GM21576 (cell line): ENCODE measurements around the gene GCDH.
"Not testable (repeated sequence)": the region's sequence is repeated elsewhere in the genome, so short reads cannot be mapped to it uniquely, and the experiment has no call there.

Experiments used
- ATAC-seq: cut with Tn5 transposase; IDR thresholded peaks from one replicate; pipeline ENCODE4 v1.9.1; 2021; ENCODE audit warnings: mild to moderate bottlenecking, moderate library complexity; ENCODE audit not compliant: unreplicated experiment

Gene GCDH

GRCh38 chr19:12890787-12891552 lies at the start of gene GCDH:
Gene GCDH (plus strand): TSS chr19:12891160. CDS start chr19:12891305, 145 bp downstream.
- ATAC-seq = peak; percentile 88

GRCh38 chr19:12842511-12842910 lies 48.4 kb upstream of the GCDH start:
- no peak for ATAC-seq

GRCh38 chr19:12843328-12843727 lies 47.6 kb upstream of the GCDH start:
- no peak for ATAC-seq

GRCh38 chr19:12843999-12844732 lies 46.8 kb upstream of the GCDH start:
- ATAC-seq = no peak

- ATAC-seq = not testable (repeated sequence)
Observed at GRCh38 chr19:12846613-12847012, 44.3 kb upstream of the GCDH start.

- peak; percentile 58 for ATAC-seq
Observed at GRCh38 chr19:12847159-12848139, 43.5 kb upstream of the GCDH start.

- no peak for ATAC-seq
Observed at GRCh38 chr19:12856653-12857052, 34.3 kb upstream of the GCDH start.

GRCh38 chr19:12858041-12858928 lies 32.7 kb upstream of the GCDH start:
- ATAC-seq = no peak

GRCh38 chr19:12859546-12859945 lies 31.4 kb upstream of the GCDH start:
- no peak for ATAC-seq

- ATAC-seq = no peak
Observed at GRCh38 chr19:12864143-12864542, 26.8 kb upstream of the GCDH start.

GRCh38 chr19:12864721-12865715 lies 25.9 kb upstream of the GCDH start:
- no peak for ATAC-seq

- no peak for ATAC-seq
Observed at GRCh38 chr19:12865746-12866415, 25.1 kb upstream of the GCDH start.

- no peak for ATAC-seq
Observed at GRCh38 chr19:12866416-12867119, 24.4 kb upstream of the GCDH start.

- ATAC-seq = no peak
Observed at GRCh38 chr19:12867120-12868099, 23.6 kb upstream of the GCDH start.

GRCh38 chr19:12868540-12869112 lies 22.3 kb upstream of the GCDH start:
- ATAC-seq = no peak

- ATAC-seq = no peak
Observed at GRCh38 chr19:12871681-12872080, 19.3 kb upstream of the GCDH start.
